Measurements from ENCODE around the gene MESP2.

Gene MESP2

GRCh38 chr15:89755701-89756100 is 20.4 kb upstream of the MESP2 start:
- DNase-seq (ENCODE audit: low read depth), result no peak

DNA sequence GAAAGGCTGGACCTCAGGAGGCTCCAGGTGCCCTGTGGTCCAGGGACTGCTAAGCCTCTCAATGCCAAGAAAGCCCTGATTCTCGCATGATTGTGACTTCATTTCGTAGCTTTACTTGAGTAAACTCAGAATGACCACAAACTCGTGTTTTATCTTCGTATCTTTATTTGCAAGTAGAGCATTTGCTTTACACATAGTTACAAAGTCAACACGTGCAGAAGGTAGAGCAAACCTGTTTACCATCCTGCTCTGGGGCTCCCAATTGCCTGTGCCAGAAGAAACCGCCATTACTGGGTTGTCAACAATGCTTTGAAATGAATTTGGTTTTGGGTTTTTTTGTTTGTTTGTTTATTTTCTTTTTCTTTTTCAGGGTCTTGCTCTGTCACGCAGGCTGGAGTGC is 19.2 kb upstream of the MESP2 start:
- no peak for DNase-seq (ENCODE audit: low read depth)

DNA sequence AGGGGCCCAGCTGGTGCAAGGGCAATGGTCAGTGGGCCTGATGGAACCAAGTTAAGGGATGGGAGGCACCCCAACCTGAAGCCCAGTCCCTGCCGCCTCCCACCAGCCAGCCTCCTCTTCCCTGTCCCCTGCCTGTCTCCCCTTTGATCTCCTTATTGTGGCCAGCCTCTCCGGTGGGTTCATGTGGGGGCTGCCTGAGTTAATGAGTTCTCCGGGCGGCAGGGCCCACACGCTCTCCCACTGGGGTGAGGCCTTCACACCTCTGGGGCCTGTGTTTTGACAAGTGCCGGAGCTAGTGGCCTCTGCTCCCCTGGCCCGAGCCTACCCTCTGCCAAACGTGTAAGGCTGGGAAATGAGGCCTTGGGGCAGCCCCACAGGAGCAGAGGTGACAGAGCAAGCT is 17.8 kb upstream of the MESP2 start:
- DNase-seq (ENCODE audit: low read depth), result no peak

DNA sequence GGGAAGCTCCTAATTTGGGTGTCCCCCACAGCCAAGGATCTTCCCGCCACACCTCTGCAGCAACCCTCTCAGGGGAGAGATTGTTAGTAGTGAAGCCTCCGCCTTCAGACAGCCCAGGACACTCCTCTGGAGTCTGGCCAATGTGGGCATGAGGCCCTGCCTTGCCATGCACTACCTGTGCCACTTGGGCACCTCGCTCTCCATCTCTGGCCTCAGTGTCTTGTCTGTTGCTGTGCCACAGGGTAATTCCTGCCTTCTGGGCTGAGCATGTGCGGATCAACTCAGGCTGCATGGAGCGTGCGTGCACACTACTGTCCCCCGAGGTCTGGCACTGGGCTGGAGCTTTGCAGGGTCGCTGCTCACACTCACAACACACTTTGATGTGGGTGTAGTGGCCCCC is 17.2 kb upstream of the MESP2 start:
- no peak for DNase-seq (ENCODE audit: low read depth)

- DNase-seq (ENCODE audit: low read depth), result no peak
Observed at GRCh38 chr15:89759835-89760234, 16.3 kb upstream of the MESP2 start.

DNA sequence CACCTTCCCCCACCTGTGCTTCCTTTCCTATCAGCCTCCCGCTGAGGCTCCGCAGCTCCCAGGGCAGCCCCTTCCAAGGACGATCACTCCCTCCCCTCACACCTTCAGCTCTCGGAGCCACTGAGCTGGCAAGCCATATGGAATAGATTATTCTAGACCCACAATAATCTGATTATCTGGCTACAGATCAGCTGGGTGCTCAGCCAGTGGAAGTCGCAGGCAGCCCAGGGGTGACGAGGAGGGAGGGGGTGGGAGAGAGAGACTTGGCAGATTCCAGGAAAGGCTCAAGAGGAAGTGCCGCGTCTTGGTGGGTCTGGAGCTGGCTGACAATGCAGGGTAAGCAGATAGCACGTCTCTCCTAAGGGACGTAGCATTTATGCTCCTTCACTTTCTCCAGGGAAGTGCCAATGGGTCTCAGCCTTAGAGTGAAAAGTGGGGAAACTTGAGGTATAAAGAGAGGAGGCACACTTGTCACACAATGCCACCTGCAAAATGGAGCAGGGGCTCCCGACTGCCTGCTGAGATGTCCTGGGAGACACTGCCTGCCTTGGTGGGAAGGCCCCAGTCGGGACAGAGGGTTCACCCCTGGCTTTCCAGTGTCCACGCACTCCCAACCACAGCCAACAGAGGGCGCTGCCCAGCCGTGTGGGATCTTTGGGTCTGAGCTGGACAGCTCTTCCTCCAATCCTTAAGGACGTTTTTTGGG is 15.7 kb upstream of the MESP2 start:
- DNase-seq (ENCODE audit: low read depth), result peak; percentile 52

- DNase-seq (ENCODE audit: low read depth), result no peak
Observed at GRCh38 chr15:89761009-89761831, 14.9 kb upstream of the MESP2 start.

DNA sequence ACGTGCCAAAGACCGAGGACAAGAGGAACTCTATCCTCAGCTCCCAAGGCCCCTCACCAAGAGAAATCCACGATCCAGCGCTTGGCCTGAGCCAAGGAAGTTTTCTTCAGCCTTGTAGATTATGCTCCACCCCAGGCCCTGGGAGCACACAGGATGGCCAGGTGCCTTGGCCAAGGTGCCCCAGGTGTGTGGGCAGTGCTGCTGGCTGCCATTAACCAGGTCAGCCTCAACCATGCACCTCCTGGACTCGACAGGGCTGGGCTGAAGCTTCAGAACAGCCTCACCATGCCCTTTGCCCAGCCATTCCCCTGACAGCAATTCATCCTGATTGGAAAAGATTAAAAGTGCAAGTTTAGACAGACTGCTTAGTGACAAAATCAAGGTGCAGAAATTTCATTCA is 14.2 kb upstream of the MESP2 start:
- DNase-seq (ENCODE audit: low read depth), result no peak

GRCh38 chr15:89765694-89766093 is 10.4 kb upstream of the MESP2 start:
- no peak for DNase-seq (ENCODE audit: low read depth)

- DNase-seq (ENCODE audit: low read depth), result no peak
Observed at GRCh38 chr15:89766357-89767311, 9.5 kb upstream of the MESP2 start.

DNA sequence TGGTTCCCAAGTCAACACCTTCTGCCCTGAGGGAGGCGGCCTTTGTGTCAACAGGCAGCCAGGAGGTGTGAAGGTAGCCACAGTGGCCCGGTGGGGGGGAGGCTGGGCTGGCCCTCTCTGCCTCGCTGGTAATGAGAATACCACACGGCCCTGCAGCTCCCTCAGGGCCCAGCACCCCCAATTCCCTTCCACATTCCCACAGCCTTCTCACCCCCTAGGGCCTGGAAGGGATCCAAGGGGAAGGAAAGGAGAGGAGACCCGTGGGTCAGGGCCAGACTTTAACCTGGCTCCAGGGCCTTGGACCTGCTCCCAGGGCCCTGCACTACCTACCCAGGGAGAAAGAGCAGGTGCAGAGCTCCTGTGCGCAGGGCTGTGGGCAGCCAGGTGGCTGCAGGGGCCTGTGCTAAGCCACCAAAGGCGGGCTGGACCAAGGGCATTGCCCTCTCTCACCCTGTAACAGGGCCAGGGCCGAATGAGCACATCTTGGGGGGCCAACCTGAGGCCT is 8.7 kb upstream of the MESP2 start:
- DNase-seq (ENCODE audit: low read depth), result no peak

DNA sequence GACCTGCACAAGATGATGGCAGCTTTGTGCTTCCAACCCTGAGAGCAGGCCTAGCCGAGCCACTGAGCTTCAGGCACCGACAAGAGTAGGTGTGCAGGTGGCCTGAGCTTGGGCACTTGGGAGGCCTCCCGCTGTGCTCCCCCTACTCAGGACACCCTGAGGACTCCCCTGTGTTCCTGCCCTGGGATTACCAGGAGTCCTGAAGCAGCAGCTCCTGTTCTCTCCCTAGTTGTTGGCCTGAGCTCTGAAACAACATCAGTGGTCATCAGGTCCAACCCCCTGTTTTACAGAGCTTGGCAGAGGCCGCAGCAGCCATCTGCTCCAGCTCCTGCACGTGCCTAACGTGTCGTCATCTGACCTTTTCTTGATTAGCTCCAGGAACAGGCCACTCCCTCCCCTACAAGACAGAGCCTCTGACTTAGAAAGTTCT is 8.0 kb upstream of the MESP2 start:
- peak; percentile 53 for DNase-seq (ENCODE audit: low read depth)

- no peak for DNase-seq (ENCODE audit: low read depth)
Observed at GRCh38 chr15:89769366-89769765, 6.8 kb upstream of the MESP2 start.

DNA sequence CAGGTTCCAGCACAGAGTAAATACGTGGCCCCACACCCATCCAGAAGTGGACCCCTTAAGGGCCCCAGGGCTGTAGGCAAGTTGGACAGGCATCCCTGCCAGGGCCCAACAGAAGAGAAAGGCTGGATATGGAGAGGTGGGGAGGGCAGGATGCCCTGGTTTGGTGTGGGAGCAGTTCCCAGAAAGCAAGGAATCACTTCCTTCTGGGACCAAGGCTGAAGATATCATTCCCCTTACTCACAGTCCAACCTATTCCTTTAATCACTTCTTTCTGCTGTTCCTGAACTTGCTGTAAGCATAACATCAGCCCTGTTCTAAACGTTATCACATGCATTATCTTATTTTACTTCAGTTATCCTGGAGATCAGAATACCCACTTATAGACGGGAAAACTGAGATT is 6.1 kb upstream of the MESP2 start:
- peak; percentile 23 for DNase-seq (ENCODE audit: low read depth)

- DNase-seq (ENCODE audit: low read depth), result peak; percentile 49
Observed at GRCh38 chr15:89772932-89773583, 3.1 kb upstream of the MESP2 start.

DNA sequence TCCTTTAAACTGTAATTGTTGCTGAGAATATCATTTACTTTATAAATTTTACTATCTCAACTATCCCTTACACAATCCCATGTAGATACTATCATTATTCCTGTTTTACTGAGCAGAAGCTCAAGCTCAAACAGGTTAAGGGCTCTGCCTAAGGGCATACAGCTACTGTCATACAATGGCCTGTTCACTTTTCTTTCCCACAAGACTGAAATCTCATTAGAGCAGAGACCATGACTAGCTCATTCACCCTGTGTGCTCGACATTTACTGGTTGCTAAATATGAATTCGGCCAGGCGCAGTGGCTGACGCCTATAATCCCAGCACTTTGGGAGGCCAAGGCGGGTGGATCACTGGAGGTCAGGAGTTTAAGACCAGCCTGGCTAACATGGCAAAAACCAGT is 1.6 kb upstream of the MESP2 start:
- no peak for DNase-seq (ENCODE audit: low read depth)

DNA sequence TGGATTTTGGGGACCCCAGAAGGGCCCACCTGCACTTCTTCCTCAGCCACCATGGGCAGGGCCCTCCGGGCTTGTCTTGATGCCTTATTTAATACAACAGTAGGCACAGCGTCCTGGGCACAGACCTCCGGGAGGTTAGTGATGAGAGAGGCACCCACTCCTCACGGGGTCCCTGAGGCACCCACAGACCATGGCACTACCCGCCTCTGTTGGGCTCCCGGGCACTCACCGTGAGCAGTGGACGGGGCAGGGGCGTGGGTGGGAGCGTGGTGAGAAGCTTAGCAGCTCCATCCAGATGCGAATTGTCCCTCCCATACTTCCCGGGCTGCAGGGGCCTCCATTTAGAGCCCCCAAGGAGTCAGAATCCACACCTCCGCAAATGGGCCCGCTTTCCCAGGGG is 317 bp upstream of the MESP2 start:
- DNase-seq (ENCODE audit: low read depth), result no peak

DNA sequence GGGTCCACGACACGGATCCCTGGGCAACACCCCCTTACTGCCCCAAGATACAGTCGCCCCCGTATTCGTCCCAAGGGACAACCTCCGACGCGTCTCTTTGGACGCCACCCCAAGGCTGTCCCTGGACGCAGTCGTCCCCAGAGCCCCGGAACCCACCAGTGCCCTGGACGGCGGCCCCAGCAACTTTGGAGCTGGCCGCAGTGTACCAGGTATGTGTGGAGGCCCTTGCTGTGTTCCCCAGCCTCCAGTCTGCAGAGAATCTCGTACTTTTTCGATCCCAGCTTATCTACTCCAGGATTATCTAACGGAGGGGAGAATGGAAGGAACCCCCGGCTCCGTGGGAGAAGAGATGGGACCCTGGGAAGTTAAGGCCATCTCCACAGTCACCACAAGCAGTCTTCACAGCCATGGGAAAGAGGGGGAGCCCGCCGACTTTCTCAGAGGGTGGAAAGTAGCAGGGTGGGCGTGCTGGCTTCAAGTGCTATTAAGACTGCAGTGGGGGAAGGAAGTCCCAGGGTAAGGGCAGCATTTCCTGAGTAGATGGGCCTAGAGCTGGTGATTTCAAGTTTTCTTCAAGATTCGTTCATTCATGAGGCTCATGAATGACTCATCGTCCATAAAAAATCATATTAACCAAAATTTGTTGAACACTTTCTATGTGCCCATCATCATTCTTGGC is 1.1 kb downstream of the MESP2 start:
- no peak for DNase-seq (ENCODE audit: low read depth)

DNA sequence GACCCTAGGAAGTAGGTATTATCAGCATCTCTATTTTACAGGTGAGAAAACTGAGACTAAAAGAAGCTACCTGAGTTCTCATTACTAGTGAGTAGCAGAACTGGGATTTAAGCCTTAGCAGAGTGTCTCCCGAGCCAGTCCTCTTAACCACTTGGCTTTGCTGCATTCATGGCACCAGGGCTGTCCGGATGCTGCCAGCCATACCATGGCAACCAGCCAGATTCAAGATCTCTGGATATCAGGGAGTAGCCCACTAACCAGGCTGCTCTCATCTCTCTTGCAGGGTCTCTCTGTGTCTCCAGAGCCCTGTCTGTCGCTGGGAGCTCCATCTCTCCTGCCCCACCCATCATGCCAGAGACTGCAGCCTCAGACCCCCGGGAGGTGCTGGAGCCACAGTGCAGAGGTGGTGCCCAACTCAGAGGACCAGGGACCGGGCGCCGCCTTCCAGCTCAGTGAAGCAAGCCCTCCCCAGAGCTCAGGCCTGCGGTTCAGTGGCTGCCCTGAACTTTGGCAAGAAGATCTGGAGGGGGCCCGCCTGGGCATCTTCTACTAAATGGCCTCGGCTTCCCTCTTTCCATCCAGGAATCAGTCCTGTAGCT is 1.7 kb downstream of the MESP2 start:
- DNase-seq (ENCODE audit: low read depth), result no peak

DNA sequence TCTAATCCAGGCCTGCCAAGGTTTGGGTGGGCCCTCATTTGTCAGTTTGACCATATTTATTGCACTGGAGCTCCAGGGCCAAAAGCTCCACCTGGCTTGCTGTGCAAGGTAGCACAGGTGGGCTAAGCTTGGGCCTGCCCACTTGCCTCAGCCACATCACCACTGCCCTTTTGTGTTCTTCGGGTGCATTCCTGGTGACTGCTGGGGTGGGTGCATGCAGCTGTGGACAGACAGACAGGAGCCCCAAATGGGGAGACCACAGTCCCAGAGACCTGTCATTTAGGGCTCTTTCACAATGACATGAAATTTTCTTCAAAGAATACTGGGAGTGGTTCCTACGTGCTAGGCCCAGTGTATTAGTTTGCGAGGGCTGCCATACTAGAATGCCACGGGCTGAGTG is 2.7 kb downstream of the MESP2 start:
- no peak for DNase-seq (ENCODE audit: low read depth)

DNA sequence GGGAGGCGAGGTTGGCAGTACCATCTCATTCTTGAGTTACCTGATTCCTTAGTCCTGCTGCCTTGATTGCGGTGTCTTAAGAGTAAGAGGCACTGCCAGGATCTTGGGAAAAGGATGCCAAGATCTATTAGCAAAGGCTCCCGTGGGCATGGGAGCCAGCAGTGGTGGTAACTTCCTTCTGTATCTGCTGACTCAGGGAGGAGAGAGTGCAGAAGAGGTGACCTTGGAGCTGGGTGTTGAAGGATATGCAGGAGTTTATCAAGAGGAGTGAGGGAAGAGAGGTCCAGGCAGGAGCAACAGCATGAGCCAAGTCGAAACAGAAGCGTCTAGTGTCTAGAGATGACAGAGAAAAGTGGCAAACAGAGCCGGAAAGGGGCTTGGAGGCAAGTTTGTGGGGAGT is 4.5 kb downstream of the MESP2 start:
- no peak for DNase-seq (ENCODE audit: low read depth)
